Lung (tissue), 16 donors: ENCODE data around the gene TBC1D22A. TPM values are rescaled to one million over a fixed set of nuclear protein-coding genes. Genes with fewer than 3 reads are reported as not detected.

Source experiments
- ATAC-seq: fragments of 200-7000 bp; cut with Tn5 transposase; one replicate; pipeline ENCODE4 v1.9.1; 2020; ENCODE audit warnings: moderate number of reproducible peaks; ENCODE audit not compliant: insufficient read depth, low FRiP score
- DNase-seq, 3 donors: peaks; one replicate each; pipeline ENCODE4 v3.0.0-alpha.2; 2013 to 2017
- H3K27ac ChIP-seq, 2 donors: one replicate each; pipeline ENCODE4 v1.5.1; 2013; ENCODE audit warnings: mild to moderate bottlenecking in 2 of 2, moderate library complexity in 2 of 2, control low read depth in 1 of 2, inconsistent platforms in 1 of 2, low read depth in 1 of 2, low read length in 1 of 2
- H3K27me3 ChIP-seq, 3 donors: one replicate each; pipeline ENCODE4 v1.5.1; 2013; ENCODE audit warnings: low read length in 2 of 3; ENCODE audit not compliant: control insufficient read depth in 3 of 3, insufficient read depth in 3 of 3
- H3K36me3 ChIP-seq, 4 donors: one replicate each; pipeline ENCODE4 v1.5.1; 2013; ENCODE audit warnings: low read length in 4 of 4, mild to moderate bottlenecking in 1 of 4, moderate library complexity in 1 of 4; ENCODE audit not compliant: control insufficient read depth in 4 of 4, insufficient read depth in 4 of 4
- H3K4me1 ChIP-seq, 5 donors: one replicate each; pipeline ENCODE4 v1.5.1; 2013; ENCODE audit warnings: low read length in 5 of 5, mild to moderate bottlenecking in 2 of 5, moderate library complexity in 1 of 5; ENCODE audit not compliant: control insufficient read depth in 5 of 5, insufficient read depth in 5 of 5
- H3K4me3 ChIP-seq: one replicate; pipeline ENCODE4 v1.5.1; 2013; ENCODE audit warnings: mild to moderate bottlenecking, control low read depth, moderate library complexity
- H3K9ac ChIP-seq, 2 donors: one replicate each; pipeline ENCODE4 v1.5.1; 2013; ENCODE audit warnings: low read length in 2 of 2, control low read depth in 1 of 2; ENCODE audit not compliant: insufficient read depth in 1 of 2
- H3K9me3 ChIP-seq, 4 donors: one replicate each; pipeline ENCODE4 v1.5.1; 2013; ENCODE audit warnings: low read length in 3 of 4, mild to moderate bottlenecking in 1 of 4, moderate library complexity in 1 of 4; ENCODE audit not compliant: control insufficient read depth in 4 of 4, insufficient read depth in 3 of 4
- WGBS, 2 donors: extraction: QIAGEN DNeasy Blood & Tissue Kit; methylation state at CpG; one replicate each; pipeline ENCODE4 v1.1.7; 2013; 5-methylcytosine and 5-hydroxymethylcytosine counted together
- long read RNA-seq, 5 donors: transcript quantifications; one replicate each; lab custom pipeline, GENCODE V29; 2026
- polyA plus RNA-seq, 2 donors: library from polyadenylated mRNA; stranded (reverse); fragments of 200-250 nt; gene quantifications; one replicate each; pipeline ENCODE4 v1.2.1, GENCODE V29; 2013
- total RNA-seq, 2 donors: library from RNA; depleted of rRNA in 1 of 2; stranded (reverse); fragments of >200 nt in 1 of 2; gene quantifications; one replicate each; pipeline ENCODE4 v1.2.1, GENCODE V29; 2014 to 2021
- TF ChIP-seq, protein P1 (sequence below): IDR thresholded peaks from 2 replicates; pipeline ENCODE4 v1.5.1; 2012; ENCODE audit warnings: mild to moderate bottlenecking; ENCODE audit errors: control extremely low read depth, extremely low read depth
- donor health status: control.
- donor health status: control.
- donor health status: Bipolar disorder and iron deficiency.
- donor health status: healthy.
- donor health status: DM: yes; HTN: yes; CAD: no.

The TBC1D22A gene, protein sequence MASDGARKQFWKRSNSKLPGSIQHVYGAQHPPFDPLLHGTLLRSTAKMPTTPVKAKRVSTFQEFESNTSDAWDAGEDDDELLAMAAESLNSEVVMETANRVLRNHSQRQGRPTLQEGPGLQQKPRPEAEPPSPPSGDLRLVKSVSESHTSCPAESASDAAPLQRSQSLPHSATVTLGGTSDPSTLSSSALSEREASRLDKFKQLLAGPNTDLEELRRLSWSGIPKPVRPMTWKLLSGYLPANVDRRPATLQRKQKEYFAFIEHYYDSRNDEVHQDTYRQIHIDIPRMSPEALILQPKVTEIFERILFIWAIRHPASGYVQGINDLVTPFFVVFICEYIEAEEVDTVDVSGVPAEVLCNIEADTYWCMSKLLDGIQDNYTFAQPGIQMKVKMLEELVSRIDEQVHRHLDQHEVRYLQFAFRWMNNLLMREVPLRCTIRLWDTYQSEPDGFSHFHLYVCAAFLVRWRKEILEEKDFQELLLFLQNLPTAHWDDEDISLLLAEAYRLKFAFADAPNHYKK
- 10 to 100 TPM; 20.3 to 38.4 TPM for total RNA-seq
- polyA plus RNA-seq: 10 to 100 TPM; 20.2 to 21.6 TPM
- long read RNA-seq, donor 1, partial matches to known transcripts: 6 of 9 reads
- long read RNA-seq, donor 1, other reads (novel, unspliced or antisense): 0 of 9 reads
- long read RNA-seq, donor 2: 0 reads
- long read RNA-seq, donor 3: 0 reads
- long read RNA-seq, donor 4, partial matches to known transcripts: 0 of 1 reads
- long read RNA-seq, donor 4, other reads (novel, unspliced or antisense): 0 of 1 reads
- long read RNA-seq, donor 5, partial matches to known transcripts: 8 of 8 reads
- long read RNA-seq, donor 5, other reads (novel, unspliced or antisense): 0 of 8 reads

DNA sequence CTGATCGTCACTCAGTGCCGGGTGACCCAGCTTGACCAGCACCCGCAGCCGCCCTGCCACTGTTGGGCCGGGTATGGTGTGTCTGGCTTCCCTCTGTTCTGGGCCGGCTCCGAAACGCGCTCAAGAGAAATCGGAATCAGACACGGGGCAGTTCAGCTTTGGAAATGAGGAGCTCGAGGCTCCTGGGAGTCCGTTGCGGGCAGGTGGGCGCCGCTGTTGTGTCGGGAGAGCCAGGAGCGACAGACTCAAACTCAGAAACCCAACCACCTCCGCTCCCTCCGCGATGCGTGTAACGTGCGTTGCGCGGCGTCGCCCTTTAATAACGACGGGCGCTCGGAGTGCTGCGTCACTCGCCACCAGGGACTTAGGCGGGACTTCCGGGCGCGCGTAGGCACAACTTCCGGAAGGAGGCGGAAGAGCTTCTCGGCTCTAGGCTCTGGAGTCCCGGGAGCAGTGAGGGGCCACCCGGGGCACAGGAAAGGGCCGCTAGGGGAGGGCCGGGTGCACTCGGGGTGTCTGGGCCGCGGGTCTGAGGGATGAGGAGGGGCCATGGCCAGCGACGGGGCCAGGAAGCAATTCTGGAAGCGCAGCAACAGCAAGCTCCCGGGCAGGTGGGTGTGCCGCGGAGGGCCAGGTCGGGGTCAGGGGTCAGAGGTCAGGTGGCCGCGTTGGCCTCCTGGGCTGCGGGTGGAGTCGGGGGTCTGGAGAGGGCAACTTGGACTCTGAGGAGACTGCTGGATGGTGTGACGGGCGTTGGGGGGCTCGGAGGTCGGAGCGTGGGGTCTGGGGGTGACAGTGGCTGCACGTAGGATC is at the start of gene TBC1D22A:
Gene TBC1D22A, plus strand, starts transcription at position 413 of the 813 bp plus-strand sequence. Its CDS starts 137 bp downstream, at position 550.
- DNase-seq (peak; percentile 95 to 96 (median 96)), ATAC-seq (peak; percentile 93)
- H3K9ac ChIP-seq: peak within 1 kb of the TSS; percentile 92 to 96
- peak within 1 kb of the TSS; percentile 86 to 95 for H3K27ac ChIP-seq
- WGBS, 2 donors: 0 to 1% methylated on average over 61 to 66 of the region's 66 CpGs
- H3K4me1 ChIP-seq: peaks cover 4 to 21% (median 9%) of the 10 kb centered on the region in 5 donors
- H3K9me3 ChIP-seq: no peaks in the 10 kb centered on the region
- TF ChIP-seq, protein P1, sequence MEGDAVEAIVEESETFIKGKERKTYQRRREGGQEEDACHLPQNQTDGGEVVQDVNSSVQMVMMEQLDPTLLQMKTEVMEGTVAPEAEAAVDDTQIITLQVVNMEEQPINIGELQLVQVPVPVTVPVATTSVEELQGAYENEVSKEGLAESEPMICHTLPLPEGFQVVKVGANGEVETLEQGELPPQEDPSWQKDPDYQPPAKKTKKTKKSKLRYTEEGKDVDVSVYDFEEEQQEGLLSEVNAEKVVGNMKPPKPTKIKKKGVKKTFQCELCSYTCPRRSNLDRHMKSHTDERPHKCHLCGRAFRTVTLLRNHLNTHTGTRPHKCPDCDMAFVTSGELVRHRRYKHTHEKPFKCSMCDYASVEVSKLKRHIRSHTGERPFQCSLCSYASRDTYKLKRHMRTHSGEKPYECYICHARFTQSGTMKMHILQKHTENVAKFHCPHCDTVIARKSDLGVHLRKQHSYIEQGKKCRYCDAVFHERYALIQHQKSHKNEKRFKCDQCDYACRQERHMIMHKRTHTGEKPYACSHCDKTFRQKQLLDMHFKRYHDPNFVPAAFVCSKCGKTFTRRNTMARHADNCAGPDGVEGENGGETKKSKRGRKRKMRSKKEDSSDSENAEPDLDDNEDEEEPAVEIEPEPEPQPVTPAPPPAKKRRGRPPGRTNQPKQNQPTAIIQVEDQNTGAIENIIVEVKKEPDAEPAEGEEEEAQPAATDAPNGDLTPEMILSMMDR: peak; percentile 7
- H3K4me3 ChIP-seq: peak within 1 kb of the TSS; percentile 86
- H3K36me3 ChIP-seq: peaks cover 0 to 4% (median 0%) of the 10 kb centered on the region in 4 donors
- no peaks in the 10 kb centered on the region for H3K27me3 ChIP-seq

DNA sequence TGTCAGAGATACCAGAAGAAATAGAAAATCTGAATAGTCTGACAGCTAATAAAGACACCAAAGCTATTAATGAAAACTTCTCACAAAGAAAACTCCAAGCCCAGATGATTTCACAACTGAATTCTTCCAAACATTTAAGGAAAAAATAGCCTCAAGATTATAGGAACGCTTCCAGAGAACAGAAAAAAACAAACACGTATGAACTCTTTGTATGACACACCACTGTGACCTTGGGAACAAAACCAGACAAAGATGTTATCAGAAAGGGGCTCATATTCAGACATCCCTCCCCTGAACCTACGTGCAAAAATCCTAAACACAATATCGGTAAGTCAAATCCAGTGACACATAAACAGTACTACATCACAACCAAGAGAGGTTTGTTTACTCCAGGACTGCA is 47.9 kb upstream of the TBC1D22A start:
- Histone ChIP-seq H3K9me3 (no peaks in the 10 kb centered on the region), H3K9ac (peak overlapping the region in 1 of 2 donors; percentile 16), H3K4me1 (peaks cover 0 to 2% (median 0%) of the 10 kb centered on the region in 5 donors), H3K27me3 (no peaks in the 10 kb centered on the region), H3K27ac (no peak overlapping the region), H3K4me3 (no peak overlapping the region), H3K36me3 (peaks cover 24 to 46% (median 35%) of the 10 kb centered on the region in 4 donors)
- DNase-seq: peak in 2 of 3 donors; percentile 56 to 73
- 52 to 69% methylated on average over 4 of the region's 4 CpGs for WGBS, 2 donors
- TF ChIP-seq, protein P1: no peak
- ATAC-seq: no peak

DNA sequence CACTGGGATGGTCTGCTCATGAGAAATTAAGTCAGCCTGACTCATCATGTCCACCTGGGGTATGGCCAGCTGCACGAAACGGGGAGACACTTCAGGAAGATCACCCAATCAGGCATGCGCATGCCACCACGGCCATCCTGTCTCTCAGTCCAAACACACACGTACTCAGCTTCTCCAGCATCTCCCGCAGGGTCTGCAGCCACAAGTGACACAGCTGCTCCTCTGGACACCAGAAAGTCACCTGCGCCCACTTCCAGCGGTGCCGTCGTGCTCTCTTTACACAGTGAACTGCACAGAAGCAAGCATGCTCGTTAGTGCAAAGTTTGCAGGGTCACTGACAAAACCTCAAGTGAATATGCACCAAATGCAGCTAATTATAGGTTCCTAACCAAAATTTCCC is 42.5 kb upstream of the TBC1D22A start:
- Histone ChIP-seq H3K36me3 (peaks cover 19 to 37% (median 25%) of the 10 kb centered on the region in 4 donors), H3K4me1 (no peaks in the 10 kb centered on the region), H3K9me3 (no peaks in the 10 kb centered on the region), H3K4me3 (no peak overlapping the region), H3K27ac (no peak overlapping the region), H3K27me3 (no peaks in the 10 kb centered on the region), H3K9ac (no peak overlapping the region)
- WGBS, 2 donors: 93 to 94% methylated on average over 11 of the region's 11 CpGs
- TF ChIP-seq, protein P1: no peak
- DNase-seq (no peak), ATAC-seq (no peak)
